NOMO-1 (cell line): ENCODE measurements around the gene ZNF850.
"Not testable (repeated sequence)": the region's sequence is repeated elsewhere in the genome, so short reads cannot be mapped to it uniquely, and the experiment has no call there.

Experiments
- DNase-seq, 2 experiments: peaks; one replicate each; lab custom pipeline; 2025; ENCODE audit not compliant: unreplicated experiment in 2 of 2; lab: John Stamatoyannopoulos, UW

ZNF850 gene

DNA sequence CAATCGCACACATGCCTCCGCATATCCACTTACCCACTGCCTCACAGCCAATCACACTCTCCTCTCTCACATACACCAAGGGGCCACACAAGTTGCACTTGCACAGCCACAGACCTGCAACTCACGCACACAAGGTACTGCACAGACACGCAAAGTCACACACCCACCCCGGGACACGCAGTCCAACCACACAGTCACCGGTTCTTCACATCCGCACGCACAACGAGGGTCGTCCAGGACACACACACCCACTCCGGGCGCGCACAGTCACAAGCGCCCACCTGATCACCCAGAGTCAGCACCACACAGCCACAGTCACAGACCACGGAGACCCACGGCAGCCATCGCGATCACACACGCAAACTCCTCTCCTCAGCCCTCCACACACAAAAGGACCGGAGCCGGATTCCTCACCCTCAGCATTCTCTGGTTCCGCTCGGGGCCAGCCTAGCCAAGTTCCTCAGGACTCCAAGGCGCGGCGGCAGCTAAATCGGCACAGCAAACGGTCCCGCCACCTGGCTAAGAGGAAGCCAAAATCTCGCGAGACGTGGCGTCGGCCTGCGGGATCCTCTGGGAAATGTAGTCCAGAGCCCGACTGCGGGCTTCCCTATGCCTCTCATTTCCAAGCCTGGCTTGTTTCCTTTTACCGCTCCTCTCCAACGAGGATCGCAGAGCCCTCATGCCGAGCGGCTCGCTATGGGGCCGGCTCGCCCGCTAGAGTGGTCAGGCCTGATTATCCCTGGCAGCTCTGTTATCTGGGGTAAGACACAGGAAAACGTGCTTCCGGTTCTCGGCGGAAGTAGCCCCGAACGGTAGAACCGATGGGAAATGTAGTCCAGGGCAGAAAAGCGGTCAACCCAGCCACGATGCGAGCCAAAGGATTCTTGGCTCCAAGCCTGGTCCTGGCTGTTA is at the start of gene ZNF850:
Gene ZNF850 (minus strand): TSS at position 497 of the 912 bp plus-strand sequence. CDS start 10,201 bp downstream, outside the sequence.
- DNase-seq, result peak; percentile 89

GRCh38 chr19:36821758-36822157 is 49.2 kb upstream of the ZNF850 start:
- no peak for DNase-seq

DNA sequence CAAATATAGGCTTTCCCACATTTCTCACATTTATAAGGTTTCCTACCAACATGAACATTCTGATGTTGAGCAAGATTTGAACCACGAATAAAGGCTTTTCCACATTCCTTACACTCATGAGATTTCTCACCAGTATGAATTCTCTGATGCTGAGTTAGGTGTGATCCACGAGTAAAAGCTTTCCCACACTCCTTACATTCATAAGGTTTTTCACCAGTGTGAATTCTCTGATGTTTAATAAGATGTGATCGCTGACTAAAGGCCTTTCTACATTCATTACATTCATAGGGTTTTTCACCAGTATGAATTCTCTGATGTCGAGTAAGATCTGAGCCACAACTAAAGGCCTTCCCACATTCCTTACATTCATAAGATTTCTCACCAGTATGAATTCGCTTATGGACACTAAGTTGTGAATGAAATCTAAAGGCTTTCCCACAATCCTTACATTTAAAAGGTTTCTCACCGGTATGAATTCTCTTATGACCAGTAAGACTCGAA is 46.6 kb upstream of the ZNF850 start:
- DNase-seq, result no peak

- DNase-seq, result no peak
Observed at GRCh38 chr19:36807029-36807428, 34.4 kb upstream of the ZNF850 start.

- no peak for DNase-seq
Observed at GRCh38 chr19:36805364-36805763, 32.8 kb upstream of the ZNF850 start.

DNA sequence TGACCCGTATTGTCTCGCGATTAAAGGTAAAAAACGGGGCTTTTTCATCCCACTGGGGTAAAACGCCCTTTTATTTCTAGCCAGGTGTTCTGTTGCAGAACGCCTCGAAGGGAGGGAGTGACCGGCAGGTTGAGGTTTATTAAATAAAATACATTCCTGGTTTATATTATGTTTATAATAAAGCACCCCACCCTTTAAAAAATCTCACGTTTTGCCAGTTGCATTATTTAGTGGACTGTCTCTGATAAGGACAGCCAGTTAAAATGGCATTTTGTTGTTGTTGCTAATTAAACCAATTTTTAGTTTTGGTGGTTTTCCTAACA is 25.1 kb upstream of the ZNF850 start:
- no peak for DNase-seq

- no peak for DNase-seq
Observed at GRCh38 chr19:36796714-36796992, 24.0 kb upstream of the ZNF850 start.

GRCh38 chr19:36791420-36792141 is 19.0 kb upstream of the ZNF850 start:
- not testable (repeated sequence) for DNase-seq

DNA sequence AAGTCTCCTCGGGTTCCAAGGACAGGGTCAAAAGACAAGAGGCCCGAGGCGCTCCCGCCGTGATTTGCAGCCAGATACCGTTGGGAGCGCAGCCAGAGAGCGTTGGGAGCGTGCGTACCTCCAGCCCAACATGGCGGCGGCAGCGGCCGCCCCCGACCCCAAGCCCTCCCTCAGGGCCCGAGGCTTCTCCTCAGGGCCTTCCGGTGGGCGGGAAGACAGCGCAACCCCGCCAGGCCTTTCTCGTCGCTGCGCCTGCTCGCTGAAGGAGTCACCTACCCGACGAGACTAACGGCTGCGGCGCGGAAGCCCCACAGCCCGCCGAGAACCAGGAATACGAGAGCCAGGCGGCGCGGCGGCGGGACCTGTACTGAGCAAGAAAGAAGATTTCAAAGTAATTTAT is 3.2 kb upstream of the ZNF850 start:
- DNase-seq, result no peak

DNA sequence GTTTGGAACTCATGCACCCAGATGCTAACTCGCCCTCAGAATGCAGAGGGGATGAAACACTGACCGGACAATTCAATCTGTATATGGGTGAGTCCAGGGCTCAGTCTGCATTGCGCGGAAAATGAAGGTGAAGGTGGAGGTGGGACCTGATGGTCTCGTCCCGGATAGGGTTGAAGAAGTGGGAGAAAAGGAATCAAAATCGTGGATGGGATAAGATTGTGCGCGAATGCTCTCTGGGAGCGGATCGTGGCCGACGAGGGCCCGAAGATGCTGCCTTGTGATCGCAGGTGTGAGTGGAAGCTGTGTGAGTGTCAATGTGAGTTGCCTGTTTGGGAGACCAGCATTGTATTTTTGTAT is 594 bp upstream of the ZNF850 start:
- DNase-seq, result no peak

- peak; percentile 26 to 69 for DNase-seq
Observed at GRCh38 chr19:36771261-36772231, 1.1 kb downstream of the ZNF850 start.

DNA sequence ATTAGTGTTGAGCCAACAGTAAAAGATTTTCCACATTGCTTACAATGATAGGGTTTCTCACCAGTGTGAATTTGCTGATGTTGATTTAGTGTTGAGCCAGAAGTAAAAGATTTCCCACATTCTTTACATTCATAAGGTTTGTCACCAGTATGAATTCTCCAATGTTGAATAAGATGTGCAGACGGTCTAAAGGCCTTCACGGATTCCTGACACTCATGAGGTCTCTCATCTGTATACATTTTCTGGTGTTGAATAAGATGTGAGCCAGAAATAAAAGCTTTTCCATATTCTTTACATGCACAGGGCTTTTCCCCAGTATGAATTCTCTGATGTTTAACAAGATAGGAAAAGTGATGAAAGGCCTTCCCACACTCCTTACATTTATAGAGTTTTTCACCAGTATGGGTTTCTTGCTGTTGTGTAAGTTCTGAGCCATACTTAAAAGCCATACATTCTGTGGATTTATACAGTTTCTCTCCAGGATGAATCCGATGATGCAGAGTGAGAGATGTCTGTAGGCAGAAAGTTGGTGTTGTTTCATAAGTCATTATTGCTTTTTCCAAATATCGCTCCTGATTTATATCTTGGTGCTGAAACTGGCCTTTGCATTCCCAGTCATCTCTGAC is 22.4 kb downstream of the ZNF850 start:
- DNase-seq, result no peak

- not testable (repeated sequence) for DNase-seq
Observed at GRCh38 chr19:36749613-36750012, 23.0 kb downstream of the ZNF850 start.

GRCh38 chr19:36748431-36749275 is 24.0 kb downstream of the ZNF850 start:
- no peak for DNase-seq

DNA sequence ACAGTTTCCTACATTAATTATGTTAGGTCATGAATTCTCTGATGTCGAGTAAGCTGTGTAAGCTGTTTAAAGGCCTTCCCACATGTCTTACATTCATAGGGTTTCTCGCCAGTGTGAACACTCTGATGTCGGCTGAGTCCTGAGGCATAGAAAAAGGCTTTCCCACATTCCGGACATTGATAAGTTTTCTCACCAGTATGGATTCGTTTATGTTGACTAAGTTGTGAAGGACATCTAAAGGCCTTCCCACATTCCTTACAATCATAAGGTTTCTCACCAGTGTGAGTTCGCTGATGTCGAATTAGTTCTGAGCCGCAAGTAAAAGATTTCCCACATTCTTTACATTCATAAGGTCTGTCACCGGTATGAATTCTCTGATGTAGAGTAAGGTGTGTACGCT is 24.9 kb downstream of the ZNF850 start:
- no peak for DNase-seq

GRCh38 chr19:36745870-36746269 is 26.7 kb downstream of the ZNF850 start:
- DNase-seq, result no peak

GRCh38 chr19:36736166-36736565 is 36.4 kb downstream of the ZNF850 start:
- not testable (repeated sequence) for DNase-seq

DNA sequence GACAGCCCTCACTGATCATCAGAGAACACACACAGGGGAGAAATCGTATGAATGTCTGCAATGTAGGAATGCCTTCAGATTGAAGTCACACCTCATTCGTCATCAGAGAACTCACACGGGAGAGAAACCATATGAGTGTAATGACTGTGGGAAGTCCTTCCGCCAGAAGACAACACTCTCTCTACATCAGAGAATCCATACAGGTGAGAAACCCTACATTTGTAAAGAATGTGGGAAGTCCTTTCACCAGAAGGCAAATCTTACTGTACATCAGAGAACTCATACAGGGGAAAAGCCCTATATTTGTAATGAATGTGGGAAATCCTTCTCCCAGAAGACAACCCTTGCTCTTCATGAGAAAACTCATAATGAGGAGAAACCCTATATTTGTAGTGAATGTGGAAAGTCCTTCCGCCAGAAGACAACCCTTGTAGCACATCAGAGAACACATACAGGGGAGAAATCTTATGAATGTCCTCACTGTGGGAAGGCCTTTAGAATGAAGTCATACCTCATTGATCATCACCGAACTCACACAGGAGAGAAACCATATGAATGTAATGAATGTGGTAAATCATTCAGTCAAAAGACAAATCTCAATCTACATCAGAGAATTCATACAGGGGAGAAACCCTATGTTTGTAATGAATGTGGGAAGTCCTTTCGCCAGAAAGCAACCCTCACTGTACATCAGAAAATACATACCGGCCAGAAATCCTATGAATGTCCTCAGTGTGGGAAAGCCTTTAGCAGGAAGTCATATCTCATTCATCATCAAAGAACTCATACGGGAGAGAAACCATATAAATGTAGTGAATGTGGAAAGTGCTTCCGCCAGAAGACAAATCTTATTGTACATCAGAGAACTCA is 52.7 kb downstream of the ZNF850 start:
- DNase-seq, result no peak

DNA sequence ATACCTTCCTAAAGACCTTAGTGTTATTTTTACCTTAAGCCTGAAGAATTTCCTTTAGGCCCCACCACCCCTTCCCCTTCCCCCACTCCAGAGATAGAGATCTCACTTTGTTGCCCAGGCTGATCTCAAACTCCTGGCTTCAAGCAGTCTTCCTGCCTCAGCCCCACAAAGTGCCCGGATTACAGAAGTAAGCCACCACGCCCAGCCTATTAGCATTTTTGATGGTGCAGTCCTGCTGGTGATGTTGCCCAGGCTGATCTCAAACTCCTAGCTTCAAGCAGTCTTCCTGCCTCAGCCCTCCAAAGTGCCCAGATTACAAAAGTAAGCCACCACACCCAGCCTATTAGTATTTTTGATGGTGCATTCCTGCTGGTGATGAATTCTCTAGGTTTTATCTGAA is 63.2 kb downstream of the ZNF850 start:
- no peak for DNase-seq
